ENCODE measurements around the gene FMNL1. TPM values are rescaled to one million over a fixed set of nuclear protein-coding genes. Genes with fewer than 3 reads are reported as not detected.
A peak's percentile ranks its signal among the peaks of the same experiment; 100 is the strongest.

FMNL1 gene
- total and polyA plus RNA-seq, 2 donors from 2014 or later = 2.3 to 32.9 TPM

DNA sequence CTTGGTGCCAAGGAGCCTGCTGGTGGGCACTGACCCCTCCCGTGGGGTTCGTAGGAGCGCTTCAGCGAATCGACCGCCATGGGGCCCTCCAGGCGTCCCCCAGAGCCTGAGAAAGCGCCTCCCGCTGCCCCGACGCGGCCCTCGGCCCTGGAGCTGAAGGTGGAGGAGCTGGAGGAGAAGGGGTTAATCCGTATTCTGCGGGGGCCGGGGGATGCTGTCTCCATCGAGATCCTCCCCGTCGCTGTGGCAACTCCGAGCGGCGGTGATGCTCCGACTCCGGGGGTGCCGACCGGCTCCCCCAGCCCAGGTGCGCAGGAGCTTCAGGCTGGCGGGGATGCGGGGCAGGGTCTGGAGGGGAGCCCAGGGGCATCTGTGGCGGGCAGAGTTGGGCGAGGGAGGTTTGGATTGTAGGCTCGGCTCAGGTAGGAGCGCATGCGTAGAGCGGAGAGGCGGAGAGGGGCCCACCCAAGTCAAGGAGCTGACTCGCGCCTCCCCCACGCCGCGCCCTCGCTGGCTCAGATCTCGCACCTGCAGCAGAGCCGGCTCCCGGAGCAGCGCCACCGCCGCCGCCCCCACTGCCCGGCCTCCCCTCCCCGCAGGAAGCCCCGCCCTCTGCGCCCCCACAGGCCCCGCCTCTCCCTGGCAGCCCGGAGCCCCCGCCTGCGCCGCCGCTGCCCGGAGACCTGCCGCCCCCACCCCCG, 19.8 kb downstream of the FMNL1 start:
- DNase-seq = peak in 4 of 5 donors; percentile 75 to 88 (median 80)
- FAIRE-seq = no peak
- Histone ChIP-seq H3K9me3 (ENCODE audit: control insufficient read depth in 2 of 3, insufficient read depth in 1 of 3, low read length in 3 of 3) (no peaks in the 10 kb centered on the region), H3K27me3 (ENCODE audit: control insufficient read depth, insufficient read depth, low read length) (no peaks in the 10 kb centered on the region), H3K4me1 (ENCODE audit: control insufficient read depth in 2 of 3, insufficient read depth in 2 of 3, low read depth in 1 of 3, low read length in 3 of 3) (peaks cover 0 to 8% (median 0%) of the 10 kb centered on the region in 3 donors), H3K27ac (ENCODE audit: low read depth in 2 of 2, low read length in 2 of 2) (no peak overlapping the region), H3K9ac (ENCODE audit: low read length in 3 of 3) (peak overlapping the region in 1 of 3 donors; percentile 19), H3K4me3 (ENCODE audit: low read length in 3 of 3) (no peak overlapping the region), H3K36me3 (ENCODE audit: control insufficient read depth in 2 of 3, insufficient read depth in 3 of 3, low read length in 3 of 3) (no peaks in the 10 kb centered on the region)
- TF ChIP-seq, protein P1, sequence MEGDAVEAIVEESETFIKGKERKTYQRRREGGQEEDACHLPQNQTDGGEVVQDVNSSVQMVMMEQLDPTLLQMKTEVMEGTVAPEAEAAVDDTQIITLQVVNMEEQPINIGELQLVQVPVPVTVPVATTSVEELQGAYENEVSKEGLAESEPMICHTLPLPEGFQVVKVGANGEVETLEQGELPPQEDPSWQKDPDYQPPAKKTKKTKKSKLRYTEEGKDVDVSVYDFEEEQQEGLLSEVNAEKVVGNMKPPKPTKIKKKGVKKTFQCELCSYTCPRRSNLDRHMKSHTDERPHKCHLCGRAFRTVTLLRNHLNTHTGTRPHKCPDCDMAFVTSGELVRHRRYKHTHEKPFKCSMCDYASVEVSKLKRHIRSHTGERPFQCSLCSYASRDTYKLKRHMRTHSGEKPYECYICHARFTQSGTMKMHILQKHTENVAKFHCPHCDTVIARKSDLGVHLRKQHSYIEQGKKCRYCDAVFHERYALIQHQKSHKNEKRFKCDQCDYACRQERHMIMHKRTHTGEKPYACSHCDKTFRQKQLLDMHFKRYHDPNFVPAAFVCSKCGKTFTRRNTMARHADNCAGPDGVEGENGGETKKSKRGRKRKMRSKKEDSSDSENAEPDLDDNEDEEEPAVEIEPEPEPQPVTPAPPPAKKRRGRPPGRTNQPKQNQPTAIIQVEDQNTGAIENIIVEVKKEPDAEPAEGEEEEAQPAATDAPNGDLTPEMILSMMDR (IDR thresholded peaks at IDR 0.05; ENCODE audit: borderline replicate concordance, extremely low read depth, insufficient read depth) = no peak
- intact Hi-C loops (cut with DNase I) = no loop called here

DNA sequence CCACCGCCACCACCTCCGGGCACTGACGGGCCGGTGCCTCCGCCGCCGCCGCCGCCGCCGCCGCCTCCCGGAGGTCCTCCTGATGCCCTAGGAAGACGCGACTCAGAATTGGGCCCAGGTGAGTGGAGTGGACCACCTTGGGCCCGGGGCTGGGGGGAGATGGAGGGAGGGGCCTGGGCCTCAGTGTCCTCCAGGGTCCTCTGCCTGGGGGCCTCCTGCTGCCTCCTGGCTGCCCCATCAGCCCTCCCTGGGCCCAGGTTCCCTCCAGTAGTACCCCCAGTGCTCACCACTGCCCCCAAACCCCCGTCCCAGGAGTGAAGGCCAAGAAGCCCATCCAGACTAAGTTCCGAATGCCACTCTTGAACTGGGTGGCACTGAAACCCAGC, 20.3 kb downstream of the FMNL1 start:
- Histone ChIP-seq H3K4me3 (ENCODE audit: low read length in 3 of 3) (no peak overlapping the region), H3K9ac (ENCODE audit: low read length in 3 of 3) (no peak overlapping the region), H3K27ac (ENCODE audit: low read depth in 2 of 2, low read length in 2 of 2) (no peak overlapping the region), H3K9me3 (ENCODE audit: control insufficient read depth in 2 of 3, insufficient read depth in 1 of 3, low read length in 3 of 3) (no peaks in the 10 kb centered on the region), H3K36me3 (ENCODE audit: control insufficient read depth in 2 of 3, insufficient read depth in 3 of 3, low read length in 3 of 3) (no peaks in the 10 kb centered on the region), H3K4me1 (ENCODE audit: control insufficient read depth in 2 of 3, insufficient read depth in 2 of 3, low read depth in 1 of 3, low read length in 3 of 3) (peaks cover 0 to 13% (median 0%) of the 10 kb centered on the region in 3 donors), H3K27me3 (ENCODE audit: control insufficient read depth, insufficient read depth, low read length) (no peaks in the 10 kb centered on the region)
- TF ChIP-seq, protein P1 (IDR thresholded peaks at IDR 0.05; ENCODE audit: borderline replicate concordance, extremely low read depth, insufficient read depth) = no peak
- DNase-seq = no peak
- no peak for FAIRE-seq
- intact Hi-C loops (cut with DNase I) = no loop called here

DNA sequence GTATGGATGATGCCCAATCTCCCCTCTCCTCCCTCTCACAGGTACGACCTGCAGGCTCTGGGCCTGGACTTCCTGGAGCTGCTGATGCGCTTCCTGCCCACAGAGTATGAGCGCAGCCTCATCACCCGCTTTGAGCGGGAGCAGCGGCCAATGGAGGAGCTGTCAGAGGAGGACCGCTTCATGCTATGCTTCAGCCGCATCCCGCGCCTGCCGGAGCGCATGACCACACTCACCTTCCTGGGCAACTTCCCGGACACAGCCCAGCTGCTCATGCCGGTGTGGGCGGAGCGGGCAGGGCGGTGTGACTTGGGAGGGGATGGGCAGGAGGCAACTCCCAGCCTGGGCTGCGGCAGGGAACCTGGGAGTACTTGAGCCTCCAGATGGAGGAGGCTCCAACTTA, 22.1 kb downstream of the FMNL1 start:
- Histone ChIP-seq H3K4me3 (ENCODE audit: low read length in 3 of 3) (no peak overlapping the region), H3K9ac (ENCODE audit: low read length in 3 of 3) (no peak overlapping the region), H3K27me3 (ENCODE audit: control insufficient read depth, insufficient read depth, low read length) (no peaks in the 10 kb centered on the region), H3K36me3 (ENCODE audit: control insufficient read depth in 2 of 3, insufficient read depth in 3 of 3, low read length in 3 of 3) (no peaks in the 10 kb centered on the region), H3K27ac (ENCODE audit: low read depth in 2 of 2, low read length in 2 of 2) (no peak overlapping the region), H3K4me1 (ENCODE audit: control insufficient read depth in 2 of 3, insufficient read depth in 2 of 3, low read depth in 1 of 3, low read length in 3 of 3) (peaks cover 0 to 13% (median 0%) of the 10 kb centered on the region in 3 donors), H3K9me3 (ENCODE audit: control insufficient read depth in 2 of 3, insufficient read depth in 1 of 3, low read length in 3 of 3) (no peaks in the 10 kb centered on the region)
- TF ChIP-seq, protein P1 (IDR thresholded peaks at IDR 0.05; ENCODE audit: borderline replicate concordance, extremely low read depth, insufficient read depth) = no peak
- intact Hi-C loops (cut with DNase I) = no loop called here
- FAIRE-seq (no peak), DNase-seq (peak in 4 of 5 donors; percentile 85 to 91 (median 86))

Measured in kidney (tissue), 14 donors.